Measurements from ENCODE around the gene ANO2.

ANO2 gene

DNA sequence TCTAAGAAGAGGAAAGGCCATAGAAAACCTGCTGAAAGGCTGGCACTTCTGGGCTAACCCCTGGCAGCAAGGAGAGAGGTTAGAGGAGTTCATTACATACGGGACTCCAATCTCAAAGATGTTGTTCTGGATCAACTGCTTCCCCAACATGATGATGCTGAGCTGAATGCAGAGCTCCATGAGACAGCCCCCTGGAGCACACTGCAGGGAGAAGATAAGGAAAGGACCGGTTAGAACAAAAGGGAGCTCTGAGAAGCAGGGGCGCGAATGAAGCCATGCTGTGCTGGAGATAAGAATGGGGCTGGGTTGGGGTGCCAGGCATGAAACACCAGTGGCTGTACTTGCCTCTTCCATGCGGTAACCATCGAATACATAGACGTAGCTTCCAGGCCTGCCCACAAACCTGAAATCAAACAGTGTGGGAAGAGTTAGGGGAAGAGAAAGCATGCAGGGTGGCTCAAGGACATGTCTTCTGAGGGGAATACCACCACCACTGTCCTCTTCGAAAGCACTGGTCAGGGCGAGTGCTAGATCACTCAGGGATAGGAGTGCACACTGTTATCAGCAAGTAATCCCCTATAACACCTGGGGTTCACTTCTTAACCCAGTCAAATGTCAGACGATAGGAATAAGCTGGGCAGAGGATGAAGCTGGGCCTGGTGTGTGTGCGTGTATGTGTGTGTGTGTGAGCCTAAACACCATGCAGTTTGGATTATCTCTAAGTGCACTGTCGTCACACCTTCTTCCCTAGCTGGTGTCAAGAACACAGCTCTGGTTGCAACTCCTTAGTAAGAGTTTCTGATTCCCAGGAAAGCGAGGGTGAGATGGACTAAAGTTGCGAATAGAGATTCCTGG lies 332.3 kb downstream of the ANO2 start:
- no peak for DNase-seq

DNA sequence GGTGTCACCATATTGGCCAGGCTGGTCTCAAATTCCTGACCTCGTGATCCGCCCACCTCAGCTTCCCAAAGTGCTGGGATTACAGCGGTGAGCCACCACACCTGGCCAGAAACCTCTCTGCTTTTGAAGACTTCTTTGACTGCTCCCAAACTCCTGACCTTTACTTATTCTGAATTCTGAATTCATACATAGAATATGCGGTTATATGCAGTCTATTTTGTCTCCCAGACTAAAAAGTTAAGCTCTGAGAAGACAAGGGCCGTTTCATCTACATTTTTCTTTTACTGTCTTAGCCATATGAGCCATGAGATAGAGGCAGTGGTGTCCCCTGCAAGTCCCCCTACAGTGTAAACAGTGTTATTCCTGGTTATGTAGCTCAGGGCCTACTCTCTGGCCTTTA lies 333.9 kb downstream of the ANO2 start:
- no peak for DNase-seq

DNA sequence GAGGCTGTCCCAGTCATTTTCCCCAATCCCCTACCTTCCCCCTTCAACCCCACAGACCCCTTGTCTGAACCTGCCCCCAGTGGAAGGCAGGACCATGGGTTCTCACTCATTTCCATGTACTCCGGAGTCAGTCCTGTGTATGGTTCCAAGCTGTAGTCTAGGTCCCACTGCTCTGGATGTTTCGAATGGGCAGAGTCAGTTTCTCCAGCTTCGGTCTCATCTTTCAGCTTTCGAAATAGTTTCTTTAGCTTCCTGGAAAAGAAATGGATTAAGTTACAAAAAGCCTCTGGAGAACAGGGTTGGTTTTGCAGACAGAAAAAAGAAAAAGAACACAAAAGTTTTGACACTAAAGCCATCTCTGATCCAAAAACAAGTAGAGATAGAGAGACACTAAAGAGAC lies 345.7 kb downstream of the ANO2 start:
- no peak for DNase-seq

DNA sequence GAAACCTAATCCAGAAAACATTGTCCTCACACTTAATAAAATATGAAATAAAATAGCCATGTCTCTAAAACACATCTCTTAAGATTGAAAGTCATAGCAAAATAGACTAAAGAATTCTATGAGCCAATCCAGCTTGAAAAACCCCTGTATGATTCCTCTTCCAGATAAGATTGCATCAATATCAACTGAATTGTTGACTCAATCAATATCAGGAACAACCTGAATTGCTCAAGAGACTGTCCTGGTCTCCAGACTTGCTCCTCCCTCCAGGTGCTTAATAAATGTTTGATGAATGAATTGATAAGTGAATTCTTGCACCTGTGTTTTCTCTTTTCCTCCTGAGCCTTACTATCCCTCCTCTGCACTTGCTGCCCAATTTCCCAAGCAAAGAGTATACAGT lies 351.1 kb downstream of the ANO2 start:
- no peak for DNase-seq

DNA sequence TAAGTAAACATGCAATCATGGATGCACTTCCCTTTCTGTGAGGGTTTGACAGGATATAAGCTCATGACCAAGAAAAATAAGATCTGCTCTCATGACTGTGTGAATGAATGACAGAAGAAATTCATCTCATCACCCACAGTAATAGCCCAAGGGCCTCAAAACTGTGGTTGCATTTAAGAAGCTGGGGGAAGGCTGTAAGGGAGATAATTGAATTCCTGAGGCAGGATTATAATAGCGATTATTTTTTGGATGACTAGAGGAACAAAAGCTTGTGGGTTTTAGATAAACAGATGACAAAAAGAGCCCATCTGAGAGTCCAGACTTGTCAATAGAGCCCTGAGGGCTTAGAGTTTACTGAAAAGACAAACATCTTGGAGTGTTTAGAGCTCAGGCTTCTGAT lies 352.0 kb downstream of the ANO2 start:
- DNase-seq: no peak

DNA sequence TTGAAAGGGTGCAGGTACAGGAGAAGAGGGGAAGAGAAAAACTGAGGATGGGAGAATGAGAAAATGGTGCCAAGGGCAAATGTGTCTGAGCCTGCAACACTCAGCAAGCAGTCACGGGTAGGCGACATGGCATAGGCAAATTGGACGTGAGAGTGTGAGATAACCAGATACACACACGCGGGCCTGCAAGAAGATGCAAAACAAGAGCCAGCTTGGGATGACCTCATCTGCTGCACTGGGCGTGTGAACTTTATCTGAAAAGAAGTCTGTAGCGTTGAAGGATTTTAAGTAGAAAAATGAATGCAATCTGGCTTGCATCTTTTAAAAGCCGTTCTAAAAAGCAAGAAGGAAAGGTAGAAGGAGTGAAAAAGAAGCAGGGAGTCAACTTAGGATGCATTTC lies 352.7 kb downstream of the ANO2 start:
- DNase-seq: no peak

DNA sequence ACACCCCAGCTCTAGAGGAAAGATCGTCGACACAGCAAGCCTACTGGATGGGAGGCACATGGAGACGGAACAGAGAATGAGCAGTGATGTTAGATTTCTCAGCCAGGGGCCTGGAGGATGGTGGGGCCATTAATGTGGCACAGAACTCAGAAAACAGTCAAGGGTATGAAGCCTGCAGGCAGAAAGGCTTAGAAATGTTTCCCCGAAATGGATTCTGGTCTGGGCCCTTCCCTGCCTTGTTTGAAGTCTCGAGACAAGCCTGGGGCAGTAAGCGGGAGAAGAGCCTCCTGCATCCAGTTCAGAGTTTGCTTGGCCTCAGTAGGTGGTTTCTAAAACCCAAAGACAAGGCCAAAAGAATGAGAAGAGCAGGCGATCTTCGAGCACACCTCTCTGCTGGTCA lies 354.7 kb downstream of the ANO2 start:
- no peak for DNase-seq

DNA sequence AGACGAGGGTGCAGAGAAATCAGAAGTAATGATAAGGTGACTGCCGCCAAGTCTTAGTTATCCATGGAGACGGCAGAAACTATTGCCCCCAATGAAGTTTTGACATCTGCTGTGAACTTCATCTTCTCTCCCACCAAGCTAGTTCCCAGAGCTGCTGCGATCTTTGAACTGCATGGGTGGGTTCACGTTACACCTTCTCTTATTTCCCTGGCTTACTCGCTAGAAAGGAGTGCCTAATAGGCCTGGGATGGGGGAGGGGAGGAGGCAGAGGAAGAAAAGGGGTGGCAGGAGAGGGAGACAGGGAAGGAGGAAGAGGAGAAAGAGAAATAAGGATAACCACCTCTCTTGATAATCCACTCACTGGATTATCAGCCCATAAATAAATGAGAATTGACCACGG lies 356.0 kb downstream of the ANO2 start:
- no peak for DNase-seq

DNA sequence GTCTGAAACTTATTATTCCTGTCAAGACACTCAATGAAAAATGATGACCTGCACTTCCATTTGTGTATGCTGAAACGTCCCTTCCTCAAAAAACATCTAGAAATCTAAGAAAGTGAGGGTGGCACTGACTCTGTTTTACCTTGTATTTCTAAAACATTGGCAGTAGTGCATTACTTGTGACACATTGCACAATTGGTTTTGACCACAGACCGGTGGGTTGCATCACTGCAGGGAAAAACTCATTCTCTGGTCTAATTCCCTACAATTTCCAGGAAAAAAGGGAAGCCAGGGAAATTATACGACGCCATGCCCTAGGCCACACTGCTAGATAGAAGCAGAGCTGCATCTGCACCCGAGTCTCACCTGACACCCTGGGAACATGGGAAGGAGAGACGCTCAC lies 356.5 kb downstream of the ANO2 start:
- no peak for DNase-seq

DNA sequence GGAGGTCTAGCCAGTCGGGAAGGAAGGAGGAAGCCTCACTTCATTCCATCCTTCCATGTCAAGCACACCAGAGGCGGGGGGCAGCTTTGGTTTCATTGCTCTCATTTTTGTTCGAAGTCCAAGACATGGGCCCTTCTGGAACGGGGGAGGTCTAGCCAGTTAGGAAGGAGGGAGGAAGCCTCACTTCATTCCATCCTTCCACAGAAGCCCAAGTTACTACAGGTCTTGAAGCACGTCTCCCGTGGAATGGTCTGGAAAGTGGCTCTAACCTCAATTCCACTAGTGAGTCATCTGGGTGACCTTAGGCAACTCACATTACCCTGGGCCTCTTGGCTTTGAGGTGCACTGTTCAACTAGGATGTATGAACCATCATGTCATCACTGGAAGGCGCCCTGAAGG lies 356.9 kb downstream of the ANO2 start:
- no peak for DNase-seq

DNA sequence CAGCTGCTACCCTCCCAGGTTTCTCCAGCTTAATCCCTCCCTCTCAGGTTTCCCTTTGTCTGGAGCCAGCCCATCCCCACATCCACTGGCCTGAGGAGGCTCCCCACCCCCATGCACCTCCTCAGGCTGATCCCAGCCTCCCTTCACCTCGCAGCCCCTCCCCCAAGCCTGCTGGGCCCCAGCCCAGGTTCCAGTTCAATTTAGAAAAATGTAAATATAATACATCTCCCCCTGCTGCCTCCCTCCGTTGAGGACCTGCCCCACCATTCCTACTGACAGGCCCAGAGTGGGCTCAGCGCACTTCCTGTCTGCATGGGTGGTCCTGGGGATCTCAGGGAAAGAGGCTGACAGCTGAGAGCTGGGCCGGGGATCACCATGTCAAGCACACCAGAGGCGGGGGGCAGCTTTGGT lies 357.3 kb downstream of the ANO2 start:
- DNase-seq: no peak

DNA sequence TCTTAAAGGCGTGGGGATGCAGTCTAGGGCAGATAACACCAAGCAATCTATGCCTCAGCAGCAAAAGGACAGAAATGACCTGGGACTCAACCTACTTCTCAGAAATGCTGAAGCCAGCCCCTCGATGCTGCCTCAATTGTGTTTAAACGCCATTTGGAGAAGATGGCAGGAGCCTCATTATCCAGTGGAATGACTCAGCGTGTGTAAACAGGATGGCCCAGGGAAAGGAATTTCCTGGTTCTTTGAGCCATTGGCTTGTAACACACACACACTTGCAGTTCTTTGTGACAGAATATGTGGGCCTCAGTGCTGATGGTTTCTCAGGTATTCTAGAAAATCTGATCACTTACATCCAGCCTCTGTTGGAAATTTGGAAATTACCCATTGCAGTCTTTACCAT lies 358.9 kb downstream of the ANO2 start:
- DNase-seq: no peak

DNA sequence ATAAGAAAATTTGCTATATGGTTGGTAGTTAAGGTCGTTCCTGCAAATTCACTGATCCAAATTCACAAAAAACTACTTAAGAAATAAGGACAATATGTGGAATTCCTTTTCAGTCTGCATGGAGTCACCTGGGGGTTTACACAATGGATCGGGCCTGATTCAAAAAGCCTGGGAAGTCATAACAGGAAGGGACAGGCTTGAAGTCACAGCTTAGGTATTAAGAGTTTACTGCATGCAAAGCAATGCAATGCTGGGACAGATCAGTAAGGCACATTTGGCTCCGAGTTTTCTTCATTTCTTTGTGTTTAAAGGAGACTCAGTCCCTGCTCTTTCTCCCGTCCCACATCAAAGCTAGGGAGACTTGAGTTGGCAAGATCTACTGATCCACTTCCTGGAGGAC lies 359.9 kb downstream of the ANO2 start:
- DNase-seq: no peak

DNA sequence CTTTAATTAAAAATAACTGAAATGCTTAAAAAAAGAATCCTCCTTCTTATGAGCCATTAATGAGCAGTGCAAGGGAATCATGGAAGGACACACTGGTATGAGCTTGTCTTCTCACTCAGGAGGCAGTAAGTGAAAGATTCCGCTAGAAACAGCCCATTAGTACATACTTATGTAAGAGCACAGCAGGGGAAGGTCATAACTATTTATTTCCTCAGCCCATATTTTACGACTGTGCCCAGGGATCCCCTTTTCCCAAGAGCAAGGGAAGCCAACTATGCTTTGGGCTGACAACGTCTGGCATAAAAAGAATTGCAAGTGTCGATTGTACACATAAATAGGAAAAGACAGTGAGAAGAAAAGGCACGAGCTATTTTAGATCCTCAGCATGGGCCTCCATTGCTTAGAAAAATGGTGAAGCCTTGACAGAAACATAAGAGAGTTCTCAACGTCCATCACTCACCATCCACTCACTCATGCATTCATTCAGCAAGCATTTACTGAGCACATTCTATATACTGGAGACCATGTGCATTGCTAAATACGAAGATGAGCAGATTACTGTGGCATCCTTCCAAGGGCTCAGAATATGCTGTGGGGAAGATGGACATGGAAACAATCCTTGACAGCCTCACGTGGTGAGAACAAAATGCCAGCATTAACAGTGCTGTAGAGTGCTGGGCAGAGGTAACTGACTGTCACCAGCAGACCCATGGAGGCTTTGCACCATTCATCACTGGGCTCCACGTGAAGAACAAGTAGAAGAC lies 360.5 kb downstream of the ANO2 start:
- no peak for DNase-seq

DNA sequence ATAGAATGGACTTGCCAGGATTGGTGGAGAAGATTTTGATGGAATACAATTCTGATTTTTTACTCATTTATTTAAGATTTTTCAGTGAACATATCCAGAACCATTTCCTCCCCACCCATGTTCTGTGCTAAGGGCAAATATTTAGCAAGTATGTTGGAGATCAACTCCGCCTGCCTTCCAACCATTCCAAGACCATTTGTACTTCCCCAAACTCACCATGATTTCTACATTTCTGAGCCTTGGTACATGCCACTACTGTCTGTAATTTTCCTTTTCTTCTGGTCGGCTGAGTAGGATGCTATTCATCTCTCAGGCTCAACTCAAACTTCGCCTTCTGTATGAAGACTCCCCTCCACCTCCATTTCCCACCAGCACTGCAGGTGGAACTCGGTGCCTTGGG lies 362.5 kb downstream of the ANO2 start:
- no peak for DNase-seq

DNA sequence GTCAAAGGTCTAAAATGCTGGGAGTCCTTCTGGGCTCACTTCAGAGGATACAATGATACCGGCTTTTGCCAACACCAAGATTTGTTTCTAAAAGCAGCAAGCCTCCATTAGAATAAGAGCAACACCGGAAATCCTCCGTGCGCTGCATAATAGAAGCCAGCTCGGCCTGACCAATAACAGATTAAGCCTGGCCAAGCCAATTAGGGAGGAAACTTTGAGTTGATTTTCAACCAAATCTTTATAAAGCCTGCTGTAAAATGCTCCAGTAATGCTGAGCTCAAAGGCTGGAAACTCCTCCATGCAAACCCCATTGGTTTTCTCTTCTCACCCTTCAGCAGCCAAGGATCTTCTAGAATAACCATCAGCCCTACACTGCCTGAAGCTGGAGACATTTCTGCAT lies 363.0 kb downstream of the ANO2 start:
- peak; percentile 59 for DNase-seq

DNA sequence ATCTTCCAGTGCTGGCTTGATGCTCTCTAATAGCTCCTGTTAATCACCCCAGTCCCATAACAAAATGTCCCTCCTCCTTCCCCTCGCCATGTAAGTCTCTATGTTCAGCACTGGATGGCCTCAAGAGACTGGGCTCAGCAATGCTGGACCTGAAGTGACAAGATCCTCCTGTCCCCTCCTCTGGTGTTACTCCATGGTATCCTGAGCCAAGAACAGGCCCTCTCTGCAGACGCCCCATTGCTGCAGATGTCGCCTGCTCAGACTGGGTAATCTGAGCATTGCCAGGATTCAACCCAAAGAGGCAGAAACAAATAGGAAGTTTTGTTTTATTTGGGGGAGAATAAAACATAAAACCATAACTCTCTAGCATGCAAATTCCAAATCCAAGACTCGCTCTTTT lies 363.4 kb downstream of the ANO2 start:
- peak; percentile 27 for DNase-seq

DNA sequence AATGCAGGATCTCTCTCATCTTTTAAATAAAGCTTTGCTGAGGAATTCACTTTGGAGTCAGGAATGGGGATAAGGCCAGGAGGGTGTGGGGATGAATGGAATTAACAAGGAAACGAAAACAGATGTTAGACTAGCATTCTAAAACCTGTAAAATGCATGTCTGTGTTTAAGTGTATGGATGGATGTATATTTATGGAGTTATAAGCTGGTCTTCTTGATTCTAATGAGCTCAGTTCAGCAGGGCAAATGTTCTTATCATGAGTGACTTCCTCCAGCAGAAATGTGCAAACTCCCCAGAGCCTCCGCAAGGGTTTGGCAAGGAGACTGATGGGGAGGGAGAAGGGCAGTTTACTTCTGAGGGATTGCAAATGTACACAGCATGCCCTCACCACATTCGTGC lies 364.0 kb downstream of the ANO2 start:
- DNase-seq: peak; percentile 37

DNA sequence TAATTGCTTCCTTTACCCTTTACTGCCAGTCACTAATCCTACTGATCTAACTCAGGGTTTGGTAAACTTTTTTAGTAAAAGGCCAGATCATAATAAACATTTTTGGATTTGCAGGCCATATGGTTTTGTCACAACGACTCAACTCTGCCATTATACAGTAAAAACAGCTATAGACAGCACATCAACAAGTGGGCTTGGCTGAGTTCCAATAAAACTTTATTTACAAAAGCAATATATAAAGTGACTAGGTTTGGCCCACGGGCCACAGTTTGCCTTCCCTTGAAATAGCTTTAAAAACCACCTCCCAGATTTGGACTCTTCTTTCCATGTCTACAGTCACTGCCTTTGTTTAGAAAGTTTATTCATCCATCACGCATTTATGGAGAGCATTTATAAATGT lies 366.3 kb downstream of the ANO2 start:
- DNase-seq: no peak

DNA sequence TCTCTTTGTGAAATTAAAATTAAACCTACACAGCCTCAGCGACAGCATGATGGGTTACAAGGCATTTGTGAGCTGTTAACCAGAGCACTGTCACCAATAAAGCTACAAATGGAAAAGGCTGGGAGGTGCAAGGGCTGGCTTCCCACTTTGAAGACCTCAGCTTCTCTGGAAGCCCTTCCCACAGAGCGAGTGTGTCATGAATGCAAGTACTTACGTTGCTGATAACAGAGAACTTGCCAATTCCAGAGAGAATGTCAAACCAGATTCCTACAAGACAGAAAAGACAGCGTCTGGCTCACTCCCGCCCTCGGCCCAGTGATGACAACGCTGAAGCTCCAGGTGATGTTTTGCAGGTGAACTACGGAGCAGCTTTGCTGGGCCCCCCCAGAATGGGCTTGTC lies 367.3 kb downstream of the ANO2 start:
- DNase-seq: no peak

DNA sequence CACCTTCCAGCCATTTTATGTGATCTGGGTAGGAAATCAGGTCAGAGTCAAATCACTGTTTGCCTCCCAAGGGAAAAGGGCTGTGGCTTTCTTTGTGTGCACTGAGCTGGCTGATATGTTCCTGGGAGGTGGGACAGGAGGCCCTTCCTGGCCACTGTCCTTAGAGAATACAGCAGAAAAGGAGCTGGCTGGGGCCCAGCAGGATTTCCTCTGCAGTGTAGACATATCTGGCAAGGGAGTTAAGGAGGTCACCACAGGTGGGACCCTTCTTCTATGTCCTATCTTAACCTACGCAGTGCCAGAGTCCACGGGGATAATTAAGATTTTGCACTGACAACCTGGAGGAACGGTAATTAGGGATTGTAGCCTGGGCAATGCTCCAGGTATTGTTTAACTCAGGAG lies 367.8 kb downstream of the ANO2 start:
- DNase-seq: no peak

DNA sequence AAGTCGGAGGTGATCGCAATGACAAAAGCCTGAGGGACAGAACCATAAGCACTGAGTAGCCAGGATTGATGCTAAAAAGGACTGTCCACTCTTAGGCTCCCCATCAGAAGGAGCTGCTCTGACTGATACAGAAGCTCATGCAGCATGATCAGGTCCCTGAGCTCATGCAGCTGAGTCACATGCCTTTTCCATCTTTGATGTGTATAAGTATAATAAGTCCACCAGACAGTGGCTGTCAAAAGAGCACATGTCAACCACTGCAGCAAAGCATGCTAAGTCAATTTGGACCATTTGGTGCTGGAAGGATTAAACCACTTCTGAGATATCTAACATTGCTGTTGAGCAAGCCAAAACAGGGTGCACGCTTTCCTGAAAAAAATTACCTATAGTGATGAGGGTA lies 369.1 kb downstream of the ANO2 start:
- DNase-seq: no peak

DNA sequence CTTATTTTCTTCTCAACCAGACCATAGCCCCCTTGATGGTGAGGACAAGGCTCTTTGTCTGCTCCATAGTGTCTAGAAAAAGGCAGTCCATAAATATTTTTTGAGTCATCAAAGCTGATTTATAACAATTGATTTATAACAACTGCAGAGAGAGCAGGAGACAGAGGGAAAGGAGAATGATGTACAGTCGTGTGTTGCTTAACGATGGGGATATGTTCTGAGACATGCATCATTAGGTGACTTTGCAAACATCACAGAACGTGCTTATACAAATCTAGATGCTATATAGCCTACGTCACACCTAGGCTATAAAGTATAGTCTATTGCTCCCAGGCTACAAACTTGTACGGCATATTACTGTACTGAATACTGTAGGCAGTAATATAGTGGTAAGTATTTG lies 369.8 kb downstream of the ANO2 start:
- no peak for DNase-seq

DNA sequence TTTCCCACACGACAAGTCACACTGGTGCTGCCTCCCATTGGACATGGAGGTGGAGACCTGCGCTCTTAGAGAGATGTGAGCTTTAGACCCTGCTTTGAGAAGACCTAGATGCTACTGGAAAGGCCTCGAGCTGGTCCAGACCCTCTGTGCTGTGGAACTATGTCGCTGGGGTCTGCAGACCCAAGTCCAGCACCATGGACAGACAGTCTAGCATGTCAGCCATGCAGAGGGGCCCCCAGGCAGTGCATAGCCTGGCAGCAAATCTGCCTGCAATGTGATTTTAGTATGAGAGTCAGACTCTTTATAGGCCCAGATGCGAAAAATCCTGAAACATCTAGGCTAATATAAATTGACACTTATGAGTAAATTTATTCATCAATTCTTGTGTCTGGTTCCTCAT lies 371.7 kb downstream of the ANO2 start:
- DNase-seq: no peak

DNA sequence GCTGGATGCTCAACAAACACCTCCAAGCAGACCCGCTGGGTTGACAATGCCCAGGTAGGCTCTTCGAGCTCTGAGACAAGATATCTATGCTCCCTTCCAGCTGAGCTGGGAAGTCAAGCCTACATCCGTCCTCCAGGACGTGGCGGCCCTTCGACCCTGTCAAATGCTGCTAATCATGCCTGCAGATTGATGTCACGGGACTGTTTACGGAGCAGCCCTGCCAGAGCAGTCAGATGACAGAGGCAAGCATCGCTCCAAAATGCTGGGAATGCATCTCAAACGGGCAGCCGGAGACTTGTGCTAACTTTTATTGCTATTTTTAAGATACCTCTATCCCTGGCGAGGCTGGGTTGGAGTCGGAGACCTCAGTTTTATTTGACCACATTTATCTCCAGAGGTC lies 373.9 kb downstream of the ANO2 start:
- DNase-seq: peak; percentile 35
